Ishikawa (cell line): ENCODE measurements around the gene MYH9.

Source experiments
- CEBPB ChIP-seq: IDR thresholded peaks from 2 replicates; pipeline ENCODE4 v1.6.1; 2012
- CREB1 ChIP-seq: IDR thresholded peaks from 2 replicates; pipeline ENCODE4 v1.6.1; 2012; ENCODE audit warnings: low read depth
- EGR1 ChIP-seq: IDR thresholded peaks from 2 replicates; pipeline ENCODE4 v1.6.1; 2012
- EP300 ChIP-seq: IDR thresholded peaks from 2 replicates; pipeline ENCODE4 v1.6.1; 2012; ENCODE audit warnings: borderline replicate concordance
- FOXM1 ChIP-seq: IDR thresholded peaks from 2 replicates; pipeline ENCODE4 v1.6.1; 2012; ENCODE audit warnings: low read depth, borderline replicate concordance
- MAX ChIP-seq: IDR thresholded peaks from 2 replicates; pipeline ENCODE4 v1.6.1; 2012
- NFIC ChIP-seq: IDR thresholded peaks from 2 replicates; pipeline ENCODE4 v1.6.1; 2012
- RAD21 ChIP-seq: IDR thresholded peaks from 2 replicates; pipeline ENCODE4 v1.6.1; 2012; ENCODE audit warnings: low read depth
- TAF1 ChIP-seq: IDR thresholded peaks from 2 replicates; pipeline ENCODE4 v1.6.1; 2012; ENCODE audit warnings: low read depth, mild to moderate bottlenecking
- TCF12 ChIP-seq: IDR thresholded peaks from 2 replicates; pipeline ENCODE4 v1.6.1; 2012; ENCODE audit warnings: low read depth
- TEAD4 ChIP-seq: IDR thresholded peaks from 2 replicates; pipeline ENCODE4 v1.6.1; 2012
- YY1 ChIP-seq: IDR thresholded peaks from 2 replicates; pipeline ENCODE4 v1.6.1; 2012; ENCODE audit warnings: low read depth
- ZBTB7A ChIP-seq: IDR thresholded peaks from 2 replicates; pipeline ENCODE4 v1.6.1; 2012; ENCODE audit warnings: low read depth
- TF ChIP-seq, protein P1 (sequence below): IDR thresholded peaks from 2 replicates; pipeline ENCODE4 v1.6.1; 2012
- TF ChIP-seq, protein P2 (sequence below): IDR thresholded peaks from 2 replicates; pipeline ENCODE4 v1.6.1; 2012; ENCODE audit warnings: low read depth, mild to moderate bottlenecking

The MYH9 gene

GRCh38 chr22:36431977-36432376 lies 44.2 kb upstream of the MYH9 start:
- TF ChIP-seq FOXM1, result no peak
- TF ChIP-seq TCF12, result no peak
- TF ChIP-seq ZBTB7A, result no peak
- no peak for TF ChIP-seq RAD21
- TF ChIP-seq, protein P1, sequence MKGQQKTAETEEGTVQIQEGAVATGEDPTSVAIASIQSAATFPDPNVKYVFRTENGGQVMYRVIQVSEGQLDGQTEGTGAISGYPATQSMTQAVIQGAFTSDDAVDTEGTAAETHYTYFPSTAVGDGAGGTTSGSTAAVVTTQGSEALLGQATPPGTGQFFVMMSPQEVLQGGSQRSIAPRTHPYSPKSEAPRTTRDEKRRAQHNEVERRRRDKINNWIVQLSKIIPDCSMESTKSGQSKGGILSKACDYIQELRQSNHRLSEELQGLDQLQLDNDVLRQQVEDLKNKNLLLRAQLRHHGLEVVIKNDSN, result no peak
- TF ChIP-seq CREB1, result no peak
- TF ChIP-seq EP300, result no peak
- no peak for TF ChIP-seq YY1
- TF ChIP-seq, protein P2, sequence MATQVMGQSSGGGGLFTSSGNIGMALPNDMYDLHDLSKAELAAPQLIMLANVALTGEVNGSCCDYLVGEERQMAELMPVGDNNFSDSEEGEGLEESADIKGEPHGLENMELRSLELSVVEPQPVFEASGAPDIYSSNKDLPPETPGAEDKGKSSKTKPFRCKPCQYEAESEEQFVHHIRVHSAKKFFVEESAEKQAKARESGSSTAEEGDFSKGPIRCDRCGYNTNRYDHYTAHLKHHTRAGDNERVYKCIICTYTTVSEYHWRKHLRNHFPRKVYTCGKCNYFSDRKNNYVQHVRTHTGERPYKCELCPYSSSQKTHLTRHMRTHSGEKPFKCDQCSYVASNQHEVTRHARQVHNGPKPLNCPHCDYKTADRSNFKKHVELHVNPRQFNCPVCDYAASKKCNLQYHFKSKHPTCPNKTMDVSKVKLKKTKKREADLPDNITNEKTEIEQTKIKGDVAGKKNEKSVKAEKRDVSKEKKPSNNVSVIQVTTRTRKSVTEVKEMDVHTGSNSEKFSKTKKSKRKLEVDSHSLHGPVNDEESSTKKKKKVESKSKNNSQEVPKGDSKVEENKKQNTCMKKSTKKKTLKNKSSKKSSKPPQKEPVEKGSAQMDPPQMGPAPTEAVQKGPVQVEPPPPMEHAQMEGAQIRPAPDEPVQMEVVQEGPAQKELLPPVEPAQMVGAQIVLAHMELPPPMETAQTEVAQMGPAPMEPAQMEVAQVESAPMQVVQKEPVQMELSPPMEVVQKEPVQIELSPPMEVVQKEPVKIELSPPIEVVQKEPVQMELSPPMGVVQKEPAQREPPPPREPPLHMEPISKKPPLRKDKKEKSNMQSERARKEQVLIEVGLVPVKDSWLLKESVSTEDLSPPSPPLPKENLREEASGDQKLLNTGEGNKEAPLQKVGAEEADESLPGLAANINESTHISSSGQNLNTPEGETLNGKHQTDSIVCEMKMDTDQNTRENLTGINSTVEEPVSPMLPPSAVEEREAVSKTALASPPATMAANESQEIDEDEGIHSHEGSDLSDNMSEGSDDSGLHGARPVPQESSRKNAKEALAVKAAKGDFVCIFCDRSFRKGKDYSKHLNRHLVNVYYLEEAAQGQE, result no peak
- no peak for TF ChIP-seq NFIC
- TF ChIP-seq CEBPB, result no peak
- no peak for TF ChIP-seq TAF1
- no peak for TF ChIP-seq TEAD4
- TF ChIP-seq MAX, result no peak

DNA sequence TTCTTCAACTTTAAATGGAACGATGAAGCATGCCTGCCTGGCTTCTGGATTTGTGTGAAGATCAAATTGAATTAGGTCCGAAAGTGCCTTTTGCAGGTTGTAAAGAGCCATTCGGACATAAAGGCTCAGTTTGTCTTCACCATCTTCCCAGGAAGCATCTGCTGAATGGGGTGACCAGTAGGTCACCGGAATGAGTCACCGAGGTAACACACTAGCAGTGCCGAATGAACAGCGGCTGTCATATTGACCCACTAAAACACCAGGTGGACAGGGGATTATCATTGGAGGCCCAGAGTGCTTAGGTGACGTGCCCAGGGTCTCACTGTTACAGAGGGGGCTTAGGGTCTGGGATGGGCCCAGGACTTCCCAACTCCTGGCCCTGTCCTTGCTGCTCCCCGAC lies 43.1 kb upstream of the MYH9 start:
- TF ChIP-seq RAD21 (no peak), CEBPB (no peak), EP300 (no peak), ZBTB7A (no peak), FOXM1 (no peak), MAX (no peak)

- TF ChIP-seq MAX (no peak), NFIC (no peak), TCF12 (no peak), TAF1 (no peak), EGR1 (no peak), RAD21 (no peak), ZBTB7A (no peak)
Measured at GRCh38 chr22:36425977-36426523, 38.3 kb upstream of the MYH9 start.

GRCh38 chr22:36424901-36425579 lies 37.3 kb upstream of the MYH9 start:
- no peak for TF ChIP-seq YY1
- no peak for TF ChIP-seq RAD21
- TF ChIP-seq CREB1, result no peak

DNA sequence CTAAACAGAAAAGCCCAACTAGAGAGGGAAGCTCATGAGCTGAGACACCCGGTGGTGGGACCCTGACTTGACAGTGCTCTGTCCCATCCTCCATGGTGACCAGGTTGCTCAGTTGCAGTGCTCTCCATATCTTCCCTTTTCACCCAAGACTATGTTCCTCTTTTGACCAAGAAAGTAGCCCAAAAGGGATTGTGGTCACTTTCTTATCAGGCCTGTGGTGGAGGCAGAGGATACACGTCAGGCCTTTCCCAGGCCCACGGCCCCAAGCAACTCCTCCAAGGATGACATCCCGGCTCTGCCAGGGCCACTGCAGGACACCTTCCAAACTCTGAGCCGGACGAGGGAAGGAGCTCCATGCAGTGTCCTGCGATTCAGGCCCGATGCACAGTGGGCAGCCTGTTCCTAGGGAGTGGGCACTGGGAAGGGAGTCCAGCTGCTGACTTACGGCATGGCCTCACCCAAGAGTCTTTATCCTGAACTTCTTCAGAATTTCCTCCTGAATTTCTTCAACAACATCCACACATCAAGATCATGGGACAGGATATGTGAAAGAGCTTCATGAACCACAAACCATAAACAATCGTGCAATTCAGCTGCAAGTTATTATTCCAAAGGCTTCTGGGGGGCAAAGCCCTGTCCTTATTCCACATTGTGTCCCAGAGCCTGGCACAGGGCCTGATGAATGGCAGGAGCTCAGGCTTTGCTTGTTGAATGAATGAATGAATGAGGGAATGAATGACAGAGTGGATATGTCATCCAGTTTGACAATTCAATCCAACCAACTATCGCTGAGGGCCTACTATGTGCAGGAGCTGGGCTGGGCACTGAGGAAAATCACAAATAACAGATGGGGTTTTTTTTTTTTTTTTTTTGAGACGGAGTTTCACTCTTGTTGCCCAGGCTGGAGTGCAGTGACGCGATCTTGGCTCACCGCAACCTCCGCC lies 36.0 kb upstream of the MYH9 start:
- no peak for TF ChIP-seq FOXM1
- TF ChIP-seq CREB1, result no peak
- no peak for TF ChIP-seq RAD21
- TF ChIP-seq MAX, result no peak
- no peak for TF ChIP-seq TEAD4
- TF ChIP-seq EGR1, result no peak
- TF ChIP-seq TCF12, result no peak
- TF ChIP-seq, protein P2, result no peak
- no peak for TF ChIP-seq EP300
- TF ChIP-seq, protein P1, result no peak
- TF ChIP-seq TAF1, result no peak
- no peak for TF ChIP-seq ZBTB7A
- TF ChIP-seq CEBPB, result no peak
- no peak for TF ChIP-seq YY1
- no peak for TF ChIP-seq NFIC
